H9 (cell line): ENCODE results near the gene KLHL20. TPM values are rescaled to one million over a fixed set of nuclear protein-coding genes. Genes with fewer than 3 reads are reported as not detected.
A peak's percentile ranks its signal among the peaks of the same experiment; 100 is the strongest.
"Not testable (repeated sequence)": the region's sequence is repeated elsewhere in the genome, so short reads cannot be mapped to it uniquely, and the experiment has no call there.

Experiments
- DNase-seq: peaks from one replicate; pipeline ENCODE4 v3.0.0-alpha.2; 2017
- H2AFZ ChIP-seq: one replicate; pipeline ENCODE4 v1.6.1; 2013; ENCODE audit warnings: mild to moderate bottlenecking, low read length, control low read depth, moderate library complexity
- H2AK5ac ChIP-seq: 2 replicates; pipeline ENCODE4 v1.6.1; 2013; ENCODE audit warnings: low read length, control low read depth, mixed read lengths; ENCODE audit not compliant: insufficient read length
- H2BK120ac ChIP-seq: one replicate; pipeline ENCODE4 v1.6.1; 2013; ENCODE audit warnings: low read depth, mild to moderate bottlenecking, low read length, control low read depth, inconsistent platforms; ENCODE audit not compliant: poor library complexity, severe bottlenecking
- H2BK12ac ChIP-seq: 2 replicates; pipeline ENCODE4 v1.6.1; 2013; ENCODE audit warnings: low read length, control low read depth, mixed read lengths, low read depth; ENCODE audit not compliant: insufficient read length
- H2BK15ac ChIP-seq: 2 replicates; pipeline ENCODE4 v1.6.1; 2013; ENCODE audit warnings: low read depth, low read length, control low read depth
- H2BK20ac ChIP-seq: one replicate; pipeline ENCODE4 v1.6.1; 2013; ENCODE audit warnings: low read depth, mild to moderate bottlenecking, low read length, control low read depth, inconsistent platforms; ENCODE audit not compliant: poor library complexity, severe bottlenecking
- H2BK5ac ChIP-seq: 2 replicates; pipeline ENCODE4 v1.6.1; 2013; ENCODE audit warnings: low read length, control low read depth, mixed read lengths; ENCODE audit not compliant: insufficient read length
- H3K14ac ChIP-seq: 2 replicates; pipeline ENCODE4 v1.6.1; 2013; ENCODE audit warnings: low read length, control low read depth; ENCODE audit not compliant: insufficient read depth
- H3K18ac ChIP-seq: 2 replicates; pipeline ENCODE4 v1.6.1; 2013; ENCODE audit warnings: low read depth, mild to moderate bottlenecking, mixed read lengths, low read length, control low read depth; ENCODE audit not compliant: insufficient read length
- H3K23ac ChIP-seq: 2 replicates; pipeline ENCODE4 v1.6.1; 2013; ENCODE audit warnings: low read length, control low read depth, mixed read lengths, low read depth; ENCODE audit not compliant: insufficient read length
- H3K23me2 ChIP-seq: 2 replicates; pipeline ENCODE4 v1.6.1; 2013; ENCODE audit warnings: low read depth, mild to moderate bottlenecking, mixed read lengths, low read length, control low read depth; ENCODE audit not compliant: insufficient read length, poor library complexity, severe bottlenecking
- H3K27ac ChIP-seq: 2 replicates; pipeline ENCODE4 v1.5.1; 2013; ENCODE audit warnings: low read length, control low read depth, mixed read lengths, low read depth; ENCODE audit not compliant: insufficient read length
- H3K27me3 ChIP-seq: 2 replicates; pipeline ENCODE4 v1.6.1; 2013; ENCODE audit warnings: low read length, control low read depth, inconsistent platforms; ENCODE audit not compliant: insufficient read depth
- H3K4ac ChIP-seq: 2 replicates; pipeline ENCODE4 v1.6.1; 2013; ENCODE audit warnings: low read depth, mild to moderate bottlenecking, control low read depth, inconsistent platforms, low read length, moderate library complexity
- H3K4me1 ChIP-seq: 2 replicates; pipeline ENCODE4 v1.6.1; 2013; ENCODE audit warnings: low read length, control low read depth, inconsistent platforms; ENCODE audit not compliant: insufficient read depth
- H3K4me2 ChIP-seq: 2 replicates; pipeline ENCODE4 v1.6.1; 2013; ENCODE audit warnings: low read length, control low read depth, mixed read lengths; ENCODE audit not compliant: insufficient read length, insufficient read depth
- H3K56ac ChIP-seq: 2 replicates; pipeline ENCODE4 v1.6.1; 2013; ENCODE audit warnings: low read depth, mild to moderate bottlenecking, mixed read lengths, low read length, control low read depth; ENCODE audit not compliant: insufficient read length
- H3K79me1 ChIP-seq: 2 replicates; pipeline ENCODE4 v1.6.1; 2013; ENCODE audit warnings: low read depth, mild to moderate bottlenecking, moderate library complexity, low read length, control low read depth, inconsistent platforms; ENCODE audit not compliant: insufficient read depth, poor library complexity, severe bottlenecking
- H3K79me2 ChIP-seq: 2 replicates; pipeline ENCODE4 v1.6.1; 2013; ENCODE audit warnings: low read length, control low read depth, inconsistent platforms; ENCODE audit not compliant: insufficient read depth
- H3K9ac ChIP-seq: 2 replicates; pipeline ENCODE4 v1.6.1; 2013; ENCODE audit warnings: low read length, control low read depth, mixed read lengths; ENCODE audit not compliant: insufficient read length; ENCODE audit errors: extremely low read depth
- H3K9me3 ChIP-seq: one replicate; pipeline ENCODE4 v1.6.1; 2013; ENCODE audit warnings: low read depth, low read length, inconsistent platforms; ENCODE audit not compliant: control insufficient read depth
- H3T11ph ChIP-seq: one replicate; pipeline ENCODE4 v1.6.1; 2013; ENCODE audit warnings: mild to moderate bottlenecking, low read length, control low read depth, inconsistent platforms
- H4K20me1 ChIP-seq: one replicate; pipeline ENCODE4 v1.6.1; 2013; ENCODE audit not compliant: control insufficient read depth, insufficient read length, insufficient read depth
- H4K5ac ChIP-seq: 2 replicates; pipeline ENCODE4 v1.6.1; 2013; ENCODE audit warnings: low read depth, mild to moderate bottlenecking, mixed read lengths, low read length, control low read depth; ENCODE audit not compliant: insufficient read length
- H4K8ac ChIP-seq: replicated peaks from 2 replicates; pipeline ENCODE4 v1.6.1; 2013; ENCODE audit warnings: low read length, control low read depth, mixed read lengths, low read depth; ENCODE audit not compliant: insufficient read length
- H4K91ac ChIP-seq: 2 replicates; pipeline ENCODE4 v1.6.1; 2013; ENCODE audit warnings: low read depth, mild to moderate bottlenecking, moderate library complexity, mixed read lengths, low read length, control low read depth; ENCODE audit not compliant: insufficient read length
- H3K27ac Mint-ChIP-seq, 3 experiments: 2 replicates in 2 of 3; 3 replicates in 1 of 3; pipeline ENCODE4 v1.8.0; 2020 to 2021; ENCODE audit warnings: mixed read lengths in 3 of 3, mild to moderate bottlenecking in 1 of 3, moderate library complexity in 1 of 3
- H3K27me3 Mint-ChIP-seq: 2 replicates; pipeline ENCODE4 v1.8.0; 2021; ENCODE audit warnings: low read depth, mild to moderate bottlenecking, moderate library complexity, mixed read lengths
- H3K36me3 Mint-ChIP-seq, 3 experiments: 2 replicates in 2 of 3; 3 replicates in 1 of 3; pipeline ENCODE4 v1.8.0; 2020 to 2021; ENCODE audit warnings: low read depth in 3 of 3, mixed read lengths in 3 of 3; ENCODE audit not compliant: insufficient read depth in 1 of 3
- H3K4me1 Mint-ChIP-seq, 2 experiments: 2 replicates each; pipeline ENCODE4 v1.8.0; 2020; ENCODE audit warnings: mixed read lengths in 2 of 2
- H3K4me3 Mint-ChIP-seq, 2 experiments: 2 replicates in 1 of 2; 3 replicates in 1 of 2; pipeline ENCODE4 v1.8.0; 2020 to 2021; ENCODE audit warnings: mild to moderate bottlenecking in 2 of 2, mixed read lengths in 2 of 2, moderate library complexity in 1 of 2
- H3K9me3 Mint-ChIP-seq, 2 experiments: 2 replicates in 1 of 2; 3 replicates in 1 of 2; pipeline ENCODE4 v1.8.0; 2020; ENCODE audit warnings: mild to moderate bottlenecking in 2 of 2, mixed read lengths in 2 of 2, moderate library complexity in 1 of 2
- WGBS: extraction: QIAGEN DNeasy Blood & Tissue Kit; methylation state at CpG from one replicate; pipeline ENCODE4 v1.1.7; 2013; ENCODE audit warnings: missing lambda C conversion rate, low lambda C conversion rate, mixed read lengths; ENCODE audit not compliant: insufficient read length; ENCODE audit errors: extremely low coverage; 5-methylcytosine and 5-hydroxymethylcytosine counted together
- total RNA-seq: library from RNA; stranded (reverse); gene quantifications from 2 replicates; pipeline ENCODE4 v1.2.1, GENCODE V29; 2021
- TF ChIP-seq, protein P1 (sequence below): fragments of 200-600 bp; sonication (generic); conservative IDR thresholded peaks from 3 replicates; pipeline ENCODE4 v1.8.0; 2021; ENCODE audit warnings: antibody characterized with exemption, mild to moderate bottlenecking

KLHL20 gene
- total RNA-seq, 1 experiment from 2014 or later = 12.2 TPM

- DNase-seq = no peak
- Histone ChIP-seq H3K27ac (no peak overlapping the region), H3K9ac (no peak overlapping the region), H4K20me1 (no peaks in the 10 kb centered on the region), H4K91ac (no peak overlapping the region), H3K79me2 (no peaks in the 10 kb centered on the region), H3T11ph (no peak overlapping the region), H3K18ac (no peak overlapping the region), H3K14ac (no peak overlapping the region), H3K4me2 (no peak overlapping the region), H2AFZ (no peak overlapping the region), H4K5ac (no peak overlapping the region), H3K9me3 (no peaks in the 10 kb centered on the region), H3K23ac (no peak overlapping the region), H3K27me3 (no peaks in the 10 kb centered on the region), H4K8ac (no peak overlapping the region), H3K56ac (no peak overlapping the region), H3K4me1 (peaks cover 2% of the 10 kb centered on the region; the same call in 1 of the 2 replicates), H3K79me1 (no peaks in the 10 kb centered on the region), H2BK12ac (no peak overlapping the region), H2AK5ac (no peak overlapping the region), H2BK15ac (no peak overlapping the region), H2BK20ac (no peak overlapping the region), H2BK120ac (no peak overlapping the region), H3K4ac (no peak overlapping the region), H3K23me2 (no peaks in the 10 kb centered on the region), H2BK5ac (no peak overlapping the region)
- peak overlapping the region; percentile 51 to 93 (median 93); a peak in 6 of 7 replicates for H3K27ac Mint-ChIP-seq
- no peaks in the 10 kb centered on the region; the same call in 1 of the 2 replicates for H3K27me3 Mint-ChIP-seq
- peaks cover 0 to 19% (median 0%) of the 10 kb centered on the region in 3 experiments; a peak in 3 of 7 replicates for H3K36me3 Mint-ChIP-seq
- 0 out of 5 replicates have a peak overlapping the region, but pooled peaks of 1 of the 2 experiments have one; percentile 14 for H3K4me3 Mint-ChIP-seq
- TF ChIP-seq, protein P1, sequence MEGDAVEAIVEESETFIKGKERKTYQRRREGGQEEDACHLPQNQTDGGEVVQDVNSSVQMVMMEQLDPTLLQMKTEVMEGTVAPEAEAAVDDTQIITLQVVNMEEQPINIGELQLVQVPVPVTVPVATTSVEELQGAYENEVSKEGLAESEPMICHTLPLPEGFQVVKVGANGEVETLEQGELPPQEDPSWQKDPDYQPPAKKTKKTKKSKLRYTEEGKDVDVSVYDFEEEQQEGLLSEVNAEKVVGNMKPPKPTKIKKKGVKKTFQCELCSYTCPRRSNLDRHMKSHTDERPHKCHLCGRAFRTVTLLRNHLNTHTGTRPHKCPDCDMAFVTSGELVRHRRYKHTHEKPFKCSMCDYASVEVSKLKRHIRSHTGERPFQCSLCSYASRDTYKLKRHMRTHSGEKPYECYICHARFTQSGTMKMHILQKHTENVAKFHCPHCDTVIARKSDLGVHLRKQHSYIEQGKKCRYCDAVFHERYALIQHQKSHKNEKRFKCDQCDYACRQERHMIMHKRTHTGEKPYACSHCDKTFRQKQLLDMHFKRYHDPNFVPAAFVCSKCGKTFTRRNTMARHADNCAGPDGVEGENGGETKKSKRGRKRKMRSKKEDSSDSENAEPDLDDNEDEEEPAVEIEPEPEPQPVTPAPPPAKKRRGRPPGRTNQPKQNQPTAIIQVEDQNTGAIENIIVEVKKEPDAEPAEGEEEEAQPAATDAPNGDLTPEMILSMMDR = no peak
- H3K4me1 Mint-ChIP-seq = peaks cover 23 to 33% of the 10 kb centered on the region in 2 experiments
- H3K9me3 Mint-ChIP-seq = peaks cover 16 to 20% of the 10 kb centered on the region in 2 experiments
These were observed 32.6 kb upstream of the KLHL20 start for GRCh38 chr1:173682184-173682583.

GRCh38 chr1:173683838-173684237 is 30.9 kb upstream of the KLHL20 start:
- H2AK5ac ChIP-seq, H3K27ac ChIP-seq, H3K56ac ChIP-seq, H3T11ph ChIP-seq, H3K4me2 ChIP-seq, H3K9me3 ChIP-seq, H4K8ac ChIP-seq, H3K4ac ChIP-seq, H3K4me1 ChIP-seq, H2BK15ac ChIP-seq, H4K5ac ChIP-seq, H4K20me1 ChIP-seq, DNase-seq, H3K23ac ChIP-seq, H2BK120ac ChIP-seq, H2BK12ac ChIP-seq, H2AFZ ChIP-seq, H3K79me2 ChIP-seq, H3K79me1 ChIP-seq, H2BK5ac ChIP-seq, H3K4me3 Mint-ChIP-seq, H2BK20ac ChIP-seq, H3K9ac ChIP-seq, H3K23me2 ChIP-seq, H3K27me3 Mint-ChIP-seq, H3K27ac Mint-ChIP-seq, H4K91ac ChIP-seq, H3K18ac ChIP-seq, H3K14ac ChIP-seq, H3K27me3 ChIP-seq: not testable (repeated sequence)
- H3K9me3 Mint-ChIP-seq = peaks cover 7 to 13% of the 10 kb centered on the region in 2 experiments
- peaks cover 0 to 11% (median 0%) of the 10 kb centered on the region in 3 experiments; a peak in 3 of 7 replicates for H3K36me3 Mint-ChIP-seq
- WGBS = no CpG with 5 or more reads among the region's 4 CpGs
- H3K4me1 Mint-ChIP-seq = peaks cover 34 to 46% of the 10 kb centered on the region in 2 experiments
